ENCODE measurements around the gene SPIRE1.
A peak's percentile ranks its signal among the peaks of the same experiment; 100 is the strongest.
"Not testable (repeated sequence)": the region's sequence is repeated elsewhere in the genome, so short reads cannot be mapped to it uniquely, and the experiment has no call there.

SPIRE1 gene

GRCh38 chr18:12552879-12553242 lies 105.0 kb downstream of the SPIRE1 start:
- DNase-seq (ENCODE audit: low spot score), result no peak

- not testable (repeated sequence) for DNase-seq (ENCODE audit: low spot score)
Observed at GRCh38 chr18:12551943-12552878, 105.7 kb downstream of the SPIRE1 start.

GRCh38 chr18:12551466-12551865 lies 106.4 kb downstream of the SPIRE1 start:
- not testable (repeated sequence) for DNase-seq (ENCODE audit: low spot score)

GRCh38 chr18:12543697-12544096 lies 114.2 kb downstream of the SPIRE1 start:
- no peak for DNase-seq (ENCODE audit: low spot score)

- no peak for DNase-seq (ENCODE audit: low spot score)
Observed at GRCh38 chr18:12540751-12541150, 117.2 kb downstream of the SPIRE1 start.

GRCh38 chr18:12539158-12539557 lies 118.7 kb downstream of the SPIRE1 start:
- DNase-seq (ENCODE audit: low spot score), result peak; percentile 24

GRCh38 chr18:12534820-12535219 lies 123.1 kb downstream of the SPIRE1 start:
- no peak for DNase-seq (ENCODE audit: low spot score)

- DNase-seq (ENCODE audit: low spot score), result no peak
Observed at GRCh38 chr18:12532661-12533060, 125.2 kb downstream of the SPIRE1 start.

GRCh38 chr18:12531749-12532148 lies 126.2 kb downstream of the SPIRE1 start:
- no peak for DNase-seq (ENCODE audit: low spot score)

- DNase-seq (ENCODE audit: low spot score), result no peak
Observed at GRCh38 chr18:12520442-12520992, 137.4 kb downstream of the SPIRE1 start.

GRCh38 chr18:12518832-12519531 lies 138.9 kb downstream of the SPIRE1 start:
- DNase-seq (ENCODE audit: low spot score), result no peak

GRCh38 chr18:12518326-12518725 lies 139.6 kb downstream of the SPIRE1 start:
- no peak for DNase-seq (ENCODE audit: low spot score)

- DNase-seq (ENCODE audit: low spot score), result no peak
Observed at GRCh38 chr18:12517142-12517825, 140.6 kb downstream of the SPIRE1 start.

- no peak for DNase-seq (ENCODE audit: low spot score)
Observed at GRCh38 chr18:12516049-12516630, 141.8 kb downstream of the SPIRE1 start.

- DNase-seq (ENCODE audit: low spot score), result no peak
Observed at GRCh38 chr18:12515550-12515949, 142.4 kb downstream of the SPIRE1 start.

- no peak for DNase-seq (ENCODE audit: low spot score)
Observed at GRCh38 chr18:12507007-12507406, 150.9 kb downstream of the SPIRE1 start.

GRCh38 chr18:12500986-12501385 lies 156.9 kb downstream of the SPIRE1 start:
- DNase-seq (ENCODE audit: low spot score), result no peak

GRCh38 chr18:12497839-12498238 lies 160.1 kb downstream of the SPIRE1 start:
- no peak for DNase-seq (ENCODE audit: low spot score)

- DNase-seq (ENCODE audit: low spot score), result no peak
Observed at GRCh38 chr18:12497296-12497695, 160.6 kb downstream of the SPIRE1 start.

- DNase-seq (ENCODE audit: low spot score), result no peak
Observed at GRCh38 chr18:12492907-12493306, 165.0 kb downstream of the SPIRE1 start.

GRCh38 chr18:12491611-12492435 lies 166.1 kb downstream of the SPIRE1 start:
- no peak for DNase-seq (ENCODE audit: low spot score)
